ES-I3 (cell line): ENCODE measurements around the gene KCNC1.

ENCODE experiments used
- H3K36me3 ChIP-seq: 2 replicates; pipeline ENCODE4 v1.6.1; 2013; ENCODE audit warnings: mild to moderate bottlenecking, low read length, control low read depth, moderate library complexity; ENCODE audit not compliant: insufficient read depth
- H3K4me1 ChIP-seq: 2 replicates; pipeline ENCODE4 v1.6.1; 2013; ENCODE audit warnings: mild to moderate bottlenecking, control low read depth, low read length; ENCODE audit not compliant: insufficient read depth
- H3K9ac ChIP-seq: 2 replicates; pipeline ENCODE4 v1.6.1; 2013; ENCODE audit warnings: low read depth, mild to moderate bottlenecking, low read length, moderate library complexity
- H3K9me3 ChIP-seq: 2 replicates; pipeline ENCODE4 v1.6.1; 2013; ENCODE audit warnings: mild to moderate bottlenecking, low read length, moderate library complexity; ENCODE audit not compliant: control insufficient read depth, insufficient read depth

Gene KCNC1

DNA sequence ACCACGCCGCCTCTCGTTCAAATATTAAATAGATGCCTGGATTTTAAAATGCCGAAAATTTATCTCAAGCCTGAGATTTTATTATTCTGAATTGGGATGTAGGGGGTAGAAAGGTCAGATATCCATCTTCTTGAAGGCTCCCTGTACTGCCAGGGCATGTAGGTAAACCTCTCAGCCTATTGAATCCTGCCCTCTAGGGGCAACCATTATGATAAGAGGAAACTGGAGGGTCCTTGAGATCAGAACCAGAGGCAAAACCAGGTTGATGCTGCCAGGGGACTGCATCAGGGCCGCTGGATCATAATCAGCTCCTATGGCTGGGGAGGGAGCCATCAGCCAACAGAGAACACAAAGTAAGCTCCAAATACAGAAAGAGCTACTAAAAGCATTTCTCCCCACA is 92.4 kb downstream of the KCNC1 start:
- Histone ChIP-seq H3K36me3 (no peaks in the 10 kb centered on the region), H3K9ac (no peak overlapping the region), H3K4me1 (no peaks in the 10 kb centered on the region), H3K9me3 (no peaks in the 10 kb centered on the region)

DNA sequence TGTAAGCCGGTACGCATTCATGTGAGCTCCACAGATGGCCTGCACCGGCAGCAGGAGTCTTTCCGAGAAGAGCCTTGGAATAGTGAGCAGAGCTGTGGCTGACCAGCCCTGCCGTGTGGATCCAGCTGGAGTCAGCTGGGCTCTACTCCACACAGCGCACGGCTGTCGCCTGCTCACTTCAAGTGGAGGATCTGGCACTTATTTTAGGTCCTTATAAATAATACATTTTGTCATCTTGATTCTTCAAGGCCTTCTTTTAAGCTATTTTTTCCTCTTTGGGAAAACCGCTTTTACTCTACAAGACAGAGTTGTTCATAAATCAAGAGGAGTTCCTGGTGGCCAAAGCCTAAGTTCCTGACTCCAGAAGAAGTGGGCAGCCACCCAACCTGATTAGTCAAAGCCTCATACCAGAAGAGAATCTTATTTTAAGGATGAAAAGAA is 93.8 kb downstream of the KCNC1 start:
- H3K36me3 ChIP-seq, result no peaks in the 10 kb centered on the region
- no peak overlapping the region for H3K9ac ChIP-seq
- no peaks in the 10 kb centered on the region for H3K4me1 ChIP-seq
- no peaks in the 10 kb centered on the region for H3K9me3 ChIP-seq

DNA sequence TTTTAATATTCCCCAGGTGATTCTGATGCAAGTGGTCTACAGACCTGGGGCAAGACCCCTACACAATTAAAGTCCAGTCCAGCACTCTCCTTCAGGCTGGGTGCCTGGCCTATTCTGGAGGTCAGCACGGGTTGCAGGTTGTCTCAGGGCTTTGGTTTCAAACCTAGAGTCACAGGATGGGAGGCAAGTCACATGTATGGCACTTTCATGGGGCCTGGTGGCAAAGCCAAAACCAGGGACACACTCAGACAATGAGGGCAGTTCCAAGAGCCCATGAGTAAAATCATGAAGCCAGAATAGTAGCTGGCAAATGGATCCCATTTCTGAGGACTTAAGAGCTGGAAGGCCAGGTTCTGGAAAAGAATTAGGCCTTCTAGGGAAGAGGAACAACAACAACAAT is 96.6 kb downstream of the KCNC1 start:
- Histone ChIP-seq H3K9ac (no peak overlapping the region), H3K36me3 (no peaks in the 10 kb centered on the region), H3K9me3 (no peaks in the 10 kb centered on the region), H3K4me1 (no peaks in the 10 kb centered on the region)

DNA sequence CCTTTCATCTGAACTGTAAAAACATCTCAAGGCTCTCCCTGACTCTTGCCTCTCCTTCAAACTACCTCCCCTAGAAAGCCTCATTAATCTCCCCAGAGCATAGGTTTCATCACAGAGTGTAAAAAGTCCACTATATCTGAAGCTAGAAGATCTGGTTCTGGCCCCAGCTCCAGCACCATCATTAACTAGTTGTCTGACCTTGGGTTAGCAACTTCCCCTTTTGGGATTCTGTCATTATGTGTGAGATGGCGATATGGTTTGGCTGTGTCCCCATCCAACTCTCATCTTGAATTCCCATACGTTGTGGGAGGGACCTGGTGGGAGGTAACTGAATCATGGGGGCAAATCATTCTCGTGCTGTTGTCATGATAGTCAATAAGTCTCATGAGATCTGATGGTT is 97.3 kb downstream of the KCNC1 start:
- H3K36me3 ChIP-seq, result no peaks in the 10 kb centered on the region
- H3K9ac ChIP-seq, result no peak overlapping the region
- H3K4me1 ChIP-seq, result no peaks in the 10 kb centered on the region
- H3K9me3 ChIP-seq, result no peaks in the 10 kb centered on the region
